LNCAP (cell line): ENCODE results near the gene DIPK1C.

Experiments
- TF ChIP-seq, protein P1 (sequence below): fragments of 450-650 bp; IDR thresholded peaks from 2 replicates; pipeline ENCODE4 v1.5.1; 2017; ENCODE audit warnings: mild to moderate bottlenecking

DIPK1C gene

GRCh38 chr18:74456349-74457042 is 612 bp downstream of the DIPK1C start:
- TF ChIP-seq, protein P1, sequence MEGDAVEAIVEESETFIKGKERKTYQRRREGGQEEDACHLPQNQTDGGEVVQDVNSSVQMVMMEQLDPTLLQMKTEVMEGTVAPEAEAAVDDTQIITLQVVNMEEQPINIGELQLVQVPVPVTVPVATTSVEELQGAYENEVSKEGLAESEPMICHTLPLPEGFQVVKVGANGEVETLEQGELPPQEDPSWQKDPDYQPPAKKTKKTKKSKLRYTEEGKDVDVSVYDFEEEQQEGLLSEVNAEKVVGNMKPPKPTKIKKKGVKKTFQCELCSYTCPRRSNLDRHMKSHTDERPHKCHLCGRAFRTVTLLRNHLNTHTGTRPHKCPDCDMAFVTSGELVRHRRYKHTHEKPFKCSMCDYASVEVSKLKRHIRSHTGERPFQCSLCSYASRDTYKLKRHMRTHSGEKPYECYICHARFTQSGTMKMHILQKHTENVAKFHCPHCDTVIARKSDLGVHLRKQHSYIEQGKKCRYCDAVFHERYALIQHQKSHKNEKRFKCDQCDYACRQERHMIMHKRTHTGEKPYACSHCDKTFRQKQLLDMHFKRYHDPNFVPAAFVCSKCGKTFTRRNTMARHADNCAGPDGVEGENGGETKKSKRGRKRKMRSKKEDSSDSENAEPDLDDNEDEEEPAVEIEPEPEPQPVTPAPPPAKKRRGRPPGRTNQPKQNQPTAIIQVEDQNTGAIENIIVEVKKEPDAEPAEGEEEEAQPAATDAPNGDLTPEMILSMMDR = no peak

GRCh38 chr18:74456017-74456348 is 1.1 kb downstream of the DIPK1C start:
- TF ChIP-seq, protein P1 = no peak

DNA sequence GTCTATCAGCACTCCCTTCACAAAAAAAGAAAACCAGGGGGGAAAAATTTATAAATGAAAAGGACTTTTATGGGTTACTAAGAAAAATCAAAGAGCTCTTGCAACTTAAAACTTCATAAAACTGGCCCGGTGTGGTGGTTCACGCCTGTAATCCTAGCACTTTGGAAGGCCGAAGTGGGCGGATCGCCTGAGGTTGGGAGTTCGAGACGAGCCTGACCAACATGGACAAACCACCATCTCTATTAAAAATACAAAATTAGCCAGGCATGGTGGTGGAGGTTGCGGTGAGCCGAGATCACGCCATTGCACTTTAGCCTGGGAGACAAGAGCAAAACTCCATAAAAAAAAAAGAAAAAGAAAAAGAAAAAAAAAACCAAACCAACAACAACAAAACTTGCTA is 1.7 kb downstream of the DIPK1C start:
- TF ChIP-seq, protein P1 = no peak

DNA sequence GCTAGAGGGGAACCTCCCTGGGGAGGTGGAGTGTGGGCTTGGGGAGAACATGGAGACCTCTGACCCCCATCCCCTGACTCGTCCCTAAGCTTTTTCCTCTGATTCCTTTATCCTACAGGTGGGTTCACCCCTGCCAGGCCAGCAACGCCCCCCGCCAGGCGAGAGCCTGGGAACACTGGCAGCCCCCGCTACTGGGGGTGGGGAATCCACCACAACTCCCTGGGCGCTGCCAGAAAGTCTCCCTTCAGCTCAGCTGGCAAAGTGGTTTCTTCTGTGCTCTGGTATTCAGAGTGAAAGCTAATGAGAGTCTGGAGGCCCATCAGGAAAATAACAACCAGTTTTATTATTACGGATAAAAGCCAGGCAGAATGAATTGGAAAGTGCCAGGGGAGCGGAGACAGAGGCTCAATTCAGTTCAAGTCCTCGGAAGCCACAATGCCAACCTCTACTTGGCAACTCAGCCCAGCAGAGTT is 2.8 kb downstream of the DIPK1C start:
- TF ChIP-seq, protein P1 = no peak

DNA sequence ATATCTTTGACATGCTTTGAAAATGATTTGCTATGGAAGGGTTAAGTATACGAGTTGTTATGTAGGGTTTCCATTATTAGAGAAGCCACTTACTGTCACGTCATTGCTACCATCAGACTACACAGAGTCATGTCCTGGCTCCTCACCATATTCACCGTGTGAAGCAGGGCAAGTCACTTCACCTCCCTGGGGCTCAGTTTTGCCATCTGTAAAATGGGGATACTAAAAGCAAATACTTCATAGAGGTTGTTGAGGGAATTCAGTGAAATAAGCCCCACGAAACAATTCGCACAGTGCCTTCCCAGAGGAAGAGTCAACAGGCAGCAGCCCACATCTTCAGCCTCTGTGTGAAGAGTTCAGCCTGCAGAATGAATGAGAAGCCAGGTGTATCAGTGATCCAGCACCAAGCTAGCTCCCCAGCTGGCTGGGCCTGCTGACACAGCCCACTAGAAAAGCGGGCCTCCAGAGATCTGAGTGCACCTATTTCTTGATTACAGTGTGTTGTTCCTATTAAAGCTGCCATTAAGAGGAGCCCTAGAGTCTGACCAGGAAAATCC is 3.4 kb downstream of the DIPK1C start:
- TF ChIP-seq, protein P1 = no peak

- TF ChIP-seq, protein P1 = no peak
Measured at GRCh38 chr18:74453016-74453566, 4.0 kb downstream of the DIPK1C start.

- TF ChIP-seq, protein P1 = no peak
Measured at GRCh38 chr18:74451148-74451547, 6.0 kb downstream of the DIPK1C start.
